Hematopoietic multipotent progenitor cell treated with erythropoietin and hydrocortisone succinate and interleukin-3 and kit ligand, for 4 days (in vitro differentiated cells): ENCODE measurements around the gene FAM161B.
A peak's percentile ranks its signal among the peaks of the same experiment; 100 is the strongest.
"Not testable (repeated sequence)": the region's sequence is repeated elsewhere in the genome, so short reads cannot be mapped to it uniquely, and the experiment has no call there.

Experiments
- DNase-seq: peaks from one replicate; pipeline ENCODE4 v3.0.0-alpha.2; 2015

The FAM161B gene

GRCh38 chr14:73937012-73937411 lies 12.9 kb downstream of the FAM161B start:
- no peak for DNase-seq

- no peak for DNase-seq
Measured at GRCh38 chr14:73936548-73936947, 13.3 kb downstream of the FAM161B start.

- DNase-seq, result peak; percentile 57
Measured at GRCh38 chr14:73935666-73936065, 14.2 kb downstream of the FAM161B start.

GRCh38 chr14:73924337-73924736 lies 25.6 kb downstream of the FAM161B start:
- no peak for DNase-seq

- not testable (repeated sequence) for DNase-seq
Measured at GRCh38 chr14:73919457-73919856, 30.4 kb downstream of the FAM161B start.

GRCh38 chr14:73916324-73916723 lies 33.6 kb downstream of the FAM161B start:
- DNase-seq, result no peak

- DNase-seq, result no peak
Measured at GRCh38 chr14:73913256-73913655, 36.6 kb downstream of the FAM161B start.

GRCh38 chr14:73909681-73910080 lies 40.2 kb downstream of the FAM161B start:
- no peak for DNase-seq

- DNase-seq, result no peak
Measured at GRCh38 chr14:73903028-73903427, 46.9 kb downstream of the FAM161B start.

- no peak for DNase-seq
Measured at GRCh38 chr14:73896521-73896920, 53.4 kb downstream of the FAM161B start.

GRCh38 chr14:73895939-73896338 lies 54.0 kb downstream of the FAM161B start:
- DNase-seq, result no peak

- not testable (repeated sequence) for DNase-seq
Measured at GRCh38 chr14:73894180-73894687, 55.7 kb downstream of the FAM161B start.

- no peak for DNase-seq
Measured at GRCh38 chr14:73889376-73889775, 60.5 kb downstream of the FAM161B start.

GRCh38 chr14:73888971-73889370 lies 60.9 kb downstream of the FAM161B start:
- DNase-seq, result no peak

- DNase-seq, result no peak
Measured at GRCh38 chr14:73888460-73888725, 61.5 kb downstream of the FAM161B start.

GRCh38 chr14:73887694-73888459 lies 62.0 kb downstream of the FAM161B start:
- DNase-seq, result no peak

GRCh38 chr14:73887318-73887616 lies 62.6 kb downstream of the FAM161B start:
- DNase-seq, result no peak

GRCh38 chr14:73886449-73887317 lies 63.2 kb downstream of the FAM161B start, which contains the start of gene ZNF410:
ZNF410 (plus strand) TSS chr14:73886859; CDS start chr14:73892176, 5,317 bp downstream.
- peak; percentile 98 for DNase-seq

GRCh38 chr14:73884438-73885190 lies 65.3 kb downstream of the FAM161B start:
- no peak for DNase-seq
